Measurements from ENCODE around the gene NINJ1.

DNA sequence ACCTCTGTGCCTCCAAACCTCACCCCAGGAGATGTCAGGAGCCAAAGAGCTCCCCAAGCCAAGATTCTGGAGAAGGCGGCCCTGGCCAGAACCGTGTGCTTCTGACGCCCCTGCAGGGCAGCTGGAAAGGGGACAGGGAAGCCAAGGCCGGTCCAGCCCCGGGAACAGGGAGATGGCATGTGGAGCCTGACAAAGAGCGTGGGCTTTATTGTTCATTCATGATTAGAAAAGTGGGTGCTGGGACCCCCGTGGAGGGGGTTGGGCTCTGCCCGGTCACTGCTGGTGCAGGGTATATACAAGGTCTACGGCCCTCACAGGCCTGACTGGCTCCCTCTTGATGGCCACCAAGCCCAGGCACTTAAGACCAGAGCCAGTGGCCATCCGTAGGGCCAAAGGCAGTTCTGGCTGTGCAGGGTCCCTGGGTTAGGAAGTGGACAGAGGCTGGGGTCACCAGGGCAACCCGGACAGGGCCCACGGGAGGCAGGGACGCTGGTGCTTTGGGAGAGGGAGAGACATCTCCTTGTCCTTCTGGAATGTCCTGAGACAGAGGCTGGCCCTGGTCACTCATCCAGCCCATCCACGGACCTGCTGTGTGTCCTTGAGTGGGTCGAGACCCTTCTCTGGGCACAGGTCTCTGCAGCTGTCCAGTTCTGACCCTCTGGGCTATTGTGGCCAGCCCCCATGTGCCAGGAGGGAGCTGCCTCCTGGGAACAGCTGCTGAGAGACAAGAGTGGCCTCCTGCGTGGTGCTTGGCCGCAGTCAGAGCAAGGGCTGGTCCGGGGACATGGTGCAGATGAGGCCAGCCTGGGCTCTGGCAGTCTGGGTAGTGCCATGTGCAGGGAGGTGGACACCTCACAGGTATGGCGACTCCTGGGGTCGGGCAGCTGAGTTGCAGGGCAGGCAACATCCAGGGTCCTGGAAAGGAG lies 12.5 kb downstream of the NINJ1 start:
- no peak for TF ChIP-seq CTCF (IDR thresholded peaks at IDR 0.05; ENCODE audit: extremely low read depth in 1 of 2, insufficient read depth in 1 of 2, low read depth in 1 of 2, low read length in 2 of 2)
- TF ChIP-seq JUN (IDR thresholded peaks at IDR 0.05; ENCODE audit: borderline replicate concordance, insufficient read depth, insufficient read length, low read depth), result no peak
- no peak for TF ChIP-seq POLR2A (IDR thresholded peaks at IDR 0.05; ENCODE audit: low read depth, low read length)
